Measurements from ENCODE around the gene SERPINA10. TPM values are rescaled to one million over a fixed set of nuclear protein-coding genes. Genes with fewer than 3 reads are reported as not detected.
"Not testable (repeated sequence)": the region's sequence is repeated elsewhere in the genome, so short reads cannot be mapped to it uniquely, and the experiment has no call there.

Gene SERPINA10
- total RNA-seq, 4 donors from 2014 or later = 0.55 TPM; not detected in 3

- TF ChIP-seq EP300 (IDR thresholded peaks at IDR 0.05; ENCODE audit: low read depth) (no peak), POLR2AphosphoS5 (IDR thresholded peaks at IDR 0.05) (no peak), POLR2A (IDR thresholded peaks at IDR 0.05) (no peak), CTCF (IDR thresholded peaks at IDR 0.05) (no peak)
- Histone ChIP-seq H3K27ac (no peak overlapping the region), H3K36me3 (no peaks in the 10 kb centered on the region), H3K27me3 (no peaks in the 10 kb centered on the region), H3K4me1 (no peaks in the 10 kb centered on the region), H3K4me3 (no peak overlapping the region), H3K9me3 (peaks cover 0 to 5% of the 10 kb centered on the region in 2 donors)
- in situ Hi-C loops (cut with MboI; ENCODE audit: low pct_ligation_motif_present in 1 of 4, low pct_unique_long_range_greater_than_20kb in 1 of 4, low sequenced_read_pairs in 3 of 4) = no loop called here
- intact Hi-C loops (cut with DNase I; ENCODE audit: low total_unique reads) = no loop called here
- DNase-seq = no peak
- WGBS, 2 donors (ENCODE audit: low coverage in 1 of 2) = 83 to 87% methylated on average over 4 to 7 of the region's 7 CpGs
Measured at GRCh38 chr14:94303111-94303510, 10.0 kb upstream of the SERPINA10 start.

- WGBS, 2 donors (ENCODE audit: low coverage in 1 of 2) = 92% methylated on average over 15 of the region's 15 CpGs; no CpG with 5 or more reads in 1 of the 2 donors
- in situ Hi-C loops (cut with MboI; ENCODE audit: low pct_ligation_motif_present in 1 of 4, low pct_unique_long_range_greater_than_20kb in 1 of 4, low sequenced_read_pairs in 3 of 4) (no loop called here), intact Hi-C loops (cut with DNase I; ENCODE audit: low total_unique reads) (no loop called here)
- DNase-seq = no peak
- peaks cover 0 to 2% (median under 1%) of the 10 kb centered on the region in 4 donors for H3K4me1 ChIP-seq
- no peak overlapping the region for H3K27ac ChIP-seq
- no peaks in the 10 kb centered on the region for H3K27me3 ChIP-seq
- H3K4me3 ChIP-seq = no peak overlapping the region
- H3K9me3 ChIP-seq = no peaks in the 10 kb centered on the region
- H3K36me3 ChIP-seq = no peaks in the 10 kb centered on the region
- TF ChIP-seq CTCF (IDR thresholded peaks at IDR 0.05) = no peak
Measured at GRCh38 chr14:94298130-94298529, 5.1 kb upstream of the SERPINA10 start.

GRCh38 chr14:94296181-94296545 is 3.1 kb upstream of the SERPINA10 start:
- intact Hi-C loops (cut with DNase I; ENCODE audit: low total_unique reads); H3K4me3 ChIP-seq; H3K27me3 ChIP-seq; H3K4me1 ChIP-seq; H3K27ac ChIP-seq; H3K9me3 ChIP-seq; DNase-seq; H3K36me3 ChIP-seq; in situ Hi-C loops (cut with MboI; ENCODE audit: low pct_ligation_motif_present in 1 of 4, low pct_unique_long_range_greater_than_20kb in 1 of 4, low sequenced_read_pairs in 3 of 4): not testable (repeated sequence)
- 57 to 71% methylated on average over 4 of the region's 4 CpGs for WGBS, 2 donors (ENCODE audit: low coverage in 1 of 2)

- 74 to 95% methylated on average over 4 to 9 of the region's 9 CpGs for WGBS, 2 donors (ENCODE audit: low coverage in 1 of 2)
- Histone ChIP-seq H3K36me3 (no peaks in the 10 kb centered on the region), H3K4me1 (peaks cover 0 to 6% (median 3%) of the 10 kb centered on the region in 4 donors), H3K27ac (no peak overlapping the region), H3K4me3 (no peak overlapping the region), H3K27me3 (no peaks in the 10 kb centered on the region), H3K9me3 (no peaks in the 10 kb centered on the region)
- in situ Hi-C loops (cut with MboI; ENCODE audit: low pct_ligation_motif_present in 1 of 4, low pct_unique_long_range_greater_than_20kb in 1 of 4, low sequenced_read_pairs in 3 of 4) (no loop called here), intact Hi-C loops (cut with DNase I; ENCODE audit: low total_unique reads) (no loop called here)
- no peak for TF ChIP-seq POLR2A (IDR thresholded peaks at IDR 0.05)
- no peak for TF ChIP-seq POLR2AphosphoS5 (IDR thresholded peaks at IDR 0.05)
- TF ChIP-seq EP300 (IDR thresholded peaks at IDR 0.05; ENCODE audit: low read depth) = no peak
- TF ChIP-seq CTCF (IDR thresholded peaks at IDR 0.05) = no peak
- DNase-seq = no peak
Measured at GRCh38 chr14:94295360-94296180, 2.5 kb upstream of the SERPINA10 start.

GRCh38 chr14:94293578-94293924 is 483 bp upstream of the SERPINA10 start:
- no peak for DNase-seq
- TF ChIP-seq CTCF (IDR thresholded peaks at IDR 0.05) = no peak
- TF ChIP-seq POLR2A (IDR thresholded peaks at IDR 0.05) = no peak
- TF ChIP-seq POLR2AphosphoS5 (IDR thresholded peaks at IDR 0.05) = no peak
- no peak for TF ChIP-seq EP300 (IDR thresholded peaks at IDR 0.05; ENCODE audit: low read depth)
- H3K9me3 ChIP-seq = no peaks in the 10 kb centered on the region
- H3K36me3 ChIP-seq = no peaks in the 10 kb centered on the region
- H3K27me3 ChIP-seq = no peaks in the 10 kb centered on the region
- WGBS, 2 donors (ENCODE audit: low coverage in 1 of 2) = 31 to 48% methylated on average over 2 to 3 of the region's 3 CpGs
- intact Hi-C loops (cut with DNase I; ENCODE audit: low total_unique reads) = no loop called here
- no peak overlapping the region for H3K27ac ChIP-seq
- H3K4me3 ChIP-seq = no peak overlapping the region
- in situ Hi-C loops (cut with MboI; ENCODE audit: low pct_ligation_motif_present in 1 of 4, low pct_unique_long_range_greater_than_20kb in 1 of 4, low sequenced_read_pairs in 3 of 4) = no loop called here
- H3K4me1 ChIP-seq = peaks cover 0 to 6% (median 3%) of the 10 kb centered on the region in 4 donors
